ENCODE results near the gene PEX12. TPM values are rescaled to one million over a fixed set of nuclear protein-coding genes. Genes with fewer than 3 reads are reported as not detected.
A peak's percentile ranks its signal among the peaks of the same experiment; 100 is the strongest.

PEX12 gene
- total RNA-seq, 1 experiment from 2014 or later = 6.8 TPM

DNA sequence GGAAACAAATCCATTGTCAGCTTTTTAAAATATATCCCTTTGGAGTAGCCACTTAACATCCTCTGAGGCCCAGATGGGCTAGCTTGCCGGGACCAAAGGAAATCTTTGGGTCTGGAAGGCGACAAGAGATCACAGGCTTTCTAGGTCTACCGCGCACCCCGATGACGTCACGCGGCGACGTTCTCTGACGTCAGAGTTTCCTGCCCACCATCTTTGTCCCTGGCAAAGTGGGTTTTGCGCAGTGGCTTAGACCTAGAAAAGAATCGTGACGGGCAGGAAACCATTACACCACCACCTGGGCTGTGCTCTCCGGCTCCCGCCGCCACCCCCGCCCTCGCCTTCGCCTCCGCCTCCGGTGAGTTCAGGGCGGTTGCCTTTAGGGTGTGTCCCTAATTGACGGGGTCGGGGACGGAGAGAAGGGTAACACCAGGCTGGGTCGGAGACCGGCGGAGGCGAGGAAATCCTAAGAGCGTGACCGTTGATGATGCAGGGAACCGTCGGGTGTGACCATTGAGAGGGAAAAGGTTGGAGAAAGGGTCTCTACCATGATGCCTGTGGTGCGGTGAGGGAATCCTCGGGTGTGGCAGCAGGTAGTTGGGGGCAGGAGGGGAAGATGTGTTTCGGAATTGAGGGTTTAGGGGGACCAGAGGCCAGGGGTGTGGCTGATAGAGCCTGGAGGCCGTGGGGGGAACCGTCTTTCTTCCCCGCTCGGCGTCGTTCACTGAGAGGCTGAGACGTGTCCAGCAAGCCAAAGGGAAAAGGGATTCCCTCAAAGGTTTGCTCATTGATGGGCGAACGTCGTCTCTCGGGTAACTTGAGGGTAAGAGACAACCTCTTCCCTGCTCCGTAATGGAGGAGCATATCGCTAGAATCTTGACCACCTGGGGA, 8.9 kb upstream of the PEX12 start, which contains the start of gene AP2B1:
Gene AP2B1 (plus strand): TSS at position 249 of the 888 bp plus-strand sequence. CDS start 6,709 bp downstream, outside the sequence.
- CTCF ChIA-PET = interaction anchor here (0.9 kb wide), 2 partner anchors 9 to 17 kb away, joined by 3 to 5 read pairs; partner anchors contain the start of gene PEX12
- peak within 1 kb of the TSS; percentile 97 for H3K4me3 Mint-ChIP-seq (ENCODE audit: unreplicated experiment)
- peaks cover 9% of the 10 kb centered on the region for H3K36me3 Mint-ChIP-seq (ENCODE audit: insufficient read depth, unreplicated experiment)
- H3K4me1 Mint-ChIP-seq (ENCODE audit: insufficient read depth, unreplicated experiment) = peaks cover 18% of the 10 kb centered on the region
- BruUV-seq (replicated peaks) = TSS peak; percentile 69
- no peaks in the 10 kb centered on the region for H3K9me3 Mint-ChIP-seq (ENCODE audit: unreplicated experiment)
- POLR2A ChIA-PET = interaction anchor here (0.6 to 7.2 kb wide), 13 partner anchors 10 to 346 kb away, joined by 3 to 327 read pairs (median 6); partner anchors contain the start of genes PEX12, SLFN12, SLFN5 and TAF15
- intact Hi-C loops (cut with micrococcal nuclease) = no loop called here
- H3K27ac Mint-ChIP-seq (ENCODE audit: low read depth, unreplicated experiment) = peak within 1 kb of the TSS; percentile 99
- peak; percentile 95 for DNase-seq (ENCODE audit: unreplicated experiment)
- H3K27me3 Mint-ChIP-seq (ENCODE audit: insufficient read depth, unreplicated experiment) = no peaks in the 10 kb centered on the region
- TF ChIP-seq, protein P1, sequence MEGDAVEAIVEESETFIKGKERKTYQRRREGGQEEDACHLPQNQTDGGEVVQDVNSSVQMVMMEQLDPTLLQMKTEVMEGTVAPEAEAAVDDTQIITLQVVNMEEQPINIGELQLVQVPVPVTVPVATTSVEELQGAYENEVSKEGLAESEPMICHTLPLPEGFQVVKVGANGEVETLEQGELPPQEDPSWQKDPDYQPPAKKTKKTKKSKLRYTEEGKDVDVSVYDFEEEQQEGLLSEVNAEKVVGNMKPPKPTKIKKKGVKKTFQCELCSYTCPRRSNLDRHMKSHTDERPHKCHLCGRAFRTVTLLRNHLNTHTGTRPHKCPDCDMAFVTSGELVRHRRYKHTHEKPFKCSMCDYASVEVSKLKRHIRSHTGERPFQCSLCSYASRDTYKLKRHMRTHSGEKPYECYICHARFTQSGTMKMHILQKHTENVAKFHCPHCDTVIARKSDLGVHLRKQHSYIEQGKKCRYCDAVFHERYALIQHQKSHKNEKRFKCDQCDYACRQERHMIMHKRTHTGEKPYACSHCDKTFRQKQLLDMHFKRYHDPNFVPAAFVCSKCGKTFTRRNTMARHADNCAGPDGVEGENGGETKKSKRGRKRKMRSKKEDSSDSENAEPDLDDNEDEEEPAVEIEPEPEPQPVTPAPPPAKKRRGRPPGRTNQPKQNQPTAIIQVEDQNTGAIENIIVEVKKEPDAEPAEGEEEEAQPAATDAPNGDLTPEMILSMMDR (IDR thresholded peaks at IDR 0.05; ENCODE audit: unreplicated experiment) = no peak

DNA sequence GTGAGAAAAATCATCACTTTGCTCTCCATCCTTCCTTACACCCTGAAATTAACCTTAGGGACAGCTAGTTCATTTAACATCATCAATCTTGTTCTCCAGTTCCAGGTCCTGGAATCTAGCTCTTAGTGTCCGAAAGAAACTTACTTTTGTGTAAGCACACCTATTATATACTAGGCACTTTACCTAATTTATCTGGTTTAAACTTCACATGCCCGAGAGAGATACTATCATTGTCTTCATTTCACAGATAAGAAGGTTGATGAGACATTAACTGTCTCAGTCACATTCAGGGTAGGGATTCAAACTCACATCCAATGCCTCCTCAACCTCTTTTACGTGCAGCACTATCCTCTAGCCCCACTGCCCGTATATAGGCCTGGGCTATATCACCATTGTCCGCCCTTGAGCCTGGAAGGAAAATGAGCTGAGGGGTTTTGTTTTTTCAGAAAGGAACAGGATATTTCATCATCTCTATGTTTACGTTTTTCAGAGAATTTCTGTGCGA, 8.2 kb upstream of the PEX12 start:
- Mint-ChIP-seq H3K4me3 (ENCODE audit: unreplicated experiment) (peak overlapping the region; percentile 97), H3K36me3 (ENCODE audit: insufficient read depth, unreplicated experiment) (peaks cover 9% of the 10 kb centered on the region), H3K4me1 (ENCODE audit: insufficient read depth, unreplicated experiment) (peaks cover 18% of the 10 kb centered on the region), H3K9me3 (ENCODE audit: unreplicated experiment) (no peaks in the 10 kb centered on the region), H3K27ac (ENCODE audit: low read depth, unreplicated experiment) (peak overlapping the region; percentile 99), H3K27me3 (ENCODE audit: insufficient read depth, unreplicated experiment) (no peaks in the 10 kb centered on the region)
- BruUV-seq (replicated peaks) = TSS peak; percentile 96
- CTCF ChIA-PET = interaction anchor here (0.9 kb wide), 2 partner anchors 8 to 16 kb away, joined by 3 to 5 read pairs; partner anchors contain the start of gene PEX12
- POLR2A ChIA-PET = interaction anchor here (0.6 to 7.2 kb wide), 9 partner anchors 9 to 345 kb away, joined by 3 to 327 read pairs (median 6); partner anchors contain the start of genes PEX12, SLFN12, SLFN5 and TAF15
- no peak for DNase-seq (ENCODE audit: unreplicated experiment)
- intact Hi-C loops (cut with micrococcal nuclease) = no loop called here
- TF ChIP-seq, protein P1 (IDR thresholded peaks at IDR 0.05; ENCODE audit: unreplicated experiment) = no peak

DNA sequence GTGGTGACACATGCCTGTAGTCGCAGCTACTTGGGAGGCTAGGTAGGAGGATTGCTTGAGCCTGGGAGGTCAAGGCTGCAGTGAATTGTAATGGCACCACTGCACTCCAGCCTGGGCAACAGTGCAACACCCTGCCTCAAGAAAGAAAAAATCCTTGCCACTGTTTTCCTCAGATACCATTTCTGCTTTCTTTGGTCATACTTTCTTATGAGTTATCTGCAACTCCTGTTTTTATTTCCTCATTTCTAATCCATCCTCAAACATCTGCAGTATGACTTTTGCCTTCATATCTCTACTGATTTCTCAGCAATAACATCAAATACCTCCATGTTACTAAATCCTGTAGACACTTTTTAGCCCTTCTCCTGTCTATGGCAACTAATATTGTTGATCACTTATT, 5.7 kb upstream of the PEX12 start:
- Mint-ChIP-seq H3K4me3 (ENCODE audit: unreplicated experiment) (no peak overlapping the region), H3K27ac (ENCODE audit: low read depth, unreplicated experiment) (no peak overlapping the region), H3K27me3 (ENCODE audit: insufficient read depth, unreplicated experiment) (no peaks in the 10 kb centered on the region), H3K9me3 (ENCODE audit: unreplicated experiment) (no peaks in the 10 kb centered on the region), H3K36me3 (ENCODE audit: insufficient read depth, unreplicated experiment) (no peaks in the 10 kb centered on the region), H3K4me1 (ENCODE audit: insufficient read depth, unreplicated experiment) (peaks cover 6% of the 10 kb centered on the region)
- POLR2A ChIA-PET = no interaction called here
- TF ChIP-seq, protein P1 (IDR thresholded peaks at IDR 0.05; ENCODE audit: unreplicated experiment) = no peak
- no peak for DNase-seq (ENCODE audit: unreplicated experiment)
- BruUV-seq (replicated peaks) = no TSS peak
- CTCF ChIA-PET = no interaction called here
- intact Hi-C loops (cut with micrococcal nuclease) = no loop called here

DNA sequence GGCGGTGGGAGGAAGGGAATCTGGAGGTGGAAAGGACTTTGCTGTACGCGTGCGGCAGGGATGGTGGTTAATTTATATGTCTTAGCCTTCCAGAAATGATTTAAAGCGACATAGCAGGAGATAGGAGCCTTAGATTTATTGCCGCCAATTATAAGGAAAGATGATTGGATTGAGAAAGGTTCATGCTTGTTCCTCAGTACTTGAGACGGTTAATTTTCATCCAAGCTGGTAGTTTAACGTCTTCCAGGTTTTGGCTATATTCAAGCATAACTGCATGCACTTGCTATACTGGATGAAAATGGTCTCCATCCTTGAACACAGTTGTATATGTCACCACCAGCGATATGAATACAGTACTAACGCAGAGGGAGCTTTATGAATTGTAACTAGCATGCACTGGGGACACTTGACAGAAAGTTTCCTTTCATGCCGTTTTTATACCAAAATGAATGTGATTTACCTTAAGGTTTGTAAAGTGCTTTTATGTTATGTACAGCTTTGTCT, 610 bp upstream of the PEX12 start:
- H3K9me3 Mint-ChIP-seq (ENCODE audit: unreplicated experiment) = no peaks in the 10 kb centered on the region
- H3K4me1 Mint-ChIP-seq (ENCODE audit: insufficient read depth, unreplicated experiment) = no peaks in the 10 kb centered on the region
- peak overlapping the region; percentile 92 for H3K27ac Mint-ChIP-seq (ENCODE audit: low read depth, unreplicated experiment)
- H3K36me3 Mint-ChIP-seq (ENCODE audit: insufficient read depth, unreplicated experiment) = peaks cover 8% of the 10 kb centered on the region
- intact Hi-C loops (cut with micrococcal nuclease) = no loop called here
- DNase-seq (ENCODE audit: unreplicated experiment) = no peak
- ChIA-PET POLR2A (interaction anchor here (0.7 to 7.6 kb wide), 23 partner anchors 10 to 515 kb away, joined by 3 to 327 read pairs (median 4); partner anchors contain the start of genes AP2B1, SLFN5 and TAF15), CTCF (interaction anchor here (0.5 to 1.9 kb wide), 8 partner anchors 8 to 453 kb away, joined by 3 to 9 read pairs (median 4); partner anchors contain the start of gene AP2B1)
- TF ChIP-seq, protein P1 (IDR thresholded peaks at IDR 0.05; ENCODE audit: unreplicated experiment) = no peak
- H3K27me3 Mint-ChIP-seq (ENCODE audit: insufficient read depth, unreplicated experiment) = no peaks in the 10 kb centered on the region
- BruUV-seq (replicated peaks) = TSS peak; percentile 78
- peak overlapping the region; percentile 89 for H3K4me3 Mint-ChIP-seq (ENCODE audit: unreplicated experiment)
